GM18870 (cell line): ENCODE measurements around the gene RBFOX2.
A peak's percentile ranks its signal among the peaks of the same experiment; 100 is the strongest.
"Not testable (repeated sequence)": the region's sequence is repeated elsewhere in the genome, so short reads cannot be mapped to it uniquely, and the experiment has no call there.

ENCODE experiments used
- ATAC-seq: cut with Tn5 transposase; IDR thresholded peaks from one replicate; pipeline ENCODE4 v1.9.1; 2021; ENCODE audit warnings: moderate library complexity; ENCODE audit not compliant: unreplicated experiment

RBFOX2 gene

DNA sequence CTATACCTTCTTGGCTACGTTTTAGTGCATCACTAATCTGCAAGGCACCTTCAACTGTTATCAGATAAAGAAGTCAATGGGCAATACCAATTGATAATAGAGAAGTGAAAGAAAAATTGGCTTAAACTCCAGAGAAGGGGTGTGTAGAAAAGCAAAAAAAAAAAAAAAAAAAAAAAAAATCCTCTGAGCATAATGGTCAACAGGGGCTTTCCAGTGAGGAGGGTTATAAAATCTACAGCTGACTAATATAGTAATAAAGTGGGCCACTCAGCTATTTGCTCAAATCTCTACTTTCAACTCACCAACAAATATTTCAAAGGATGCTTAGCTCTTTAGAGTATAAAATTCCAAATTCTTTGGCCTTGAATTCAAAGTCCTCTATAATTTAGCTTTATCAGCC, 233.1 kb downstream of the RBFOX2 start:
- no peak for ATAC-seq

DNA sequence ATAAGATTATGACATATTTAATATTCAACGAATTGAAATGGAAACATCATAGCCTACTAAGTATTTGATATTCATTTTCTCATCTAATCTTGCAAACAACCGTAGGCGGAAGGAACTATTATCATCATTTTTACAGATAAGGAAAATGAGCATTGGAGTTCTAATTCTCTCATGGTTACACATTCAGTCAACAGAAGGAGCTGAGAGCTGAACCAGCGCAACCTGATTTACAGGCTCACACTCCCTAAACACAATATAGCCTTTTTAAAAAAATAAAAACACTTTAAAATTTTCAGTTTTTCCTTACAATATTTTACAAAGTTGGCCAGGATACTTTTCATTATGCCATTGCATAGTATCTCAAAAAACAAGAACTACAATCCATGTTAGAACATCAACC, 236.1 kb downstream of the RBFOX2 start:
- no peak for ATAC-seq

DNA sequence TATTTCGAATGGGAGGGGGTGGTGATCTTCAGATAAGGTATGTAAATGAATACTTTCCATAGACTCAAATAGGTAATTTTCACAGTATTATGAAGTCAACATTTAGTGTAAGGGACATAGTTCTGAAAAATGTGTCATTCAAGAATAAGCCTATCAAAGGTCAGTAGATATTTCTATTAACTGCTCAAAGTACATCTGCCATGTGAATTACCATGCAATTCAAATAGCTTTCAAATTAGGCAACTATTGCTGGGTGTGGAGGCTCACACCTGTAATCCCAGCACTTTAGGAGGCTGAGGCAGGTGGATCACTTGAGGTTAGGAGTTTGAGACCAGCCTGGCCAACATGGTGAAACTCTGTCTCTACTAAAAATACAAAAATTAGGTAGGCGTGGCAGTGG, 236.8 kb downstream of the RBFOX2 start:
- not testable (repeated sequence) for ATAC-seq

DNA sequence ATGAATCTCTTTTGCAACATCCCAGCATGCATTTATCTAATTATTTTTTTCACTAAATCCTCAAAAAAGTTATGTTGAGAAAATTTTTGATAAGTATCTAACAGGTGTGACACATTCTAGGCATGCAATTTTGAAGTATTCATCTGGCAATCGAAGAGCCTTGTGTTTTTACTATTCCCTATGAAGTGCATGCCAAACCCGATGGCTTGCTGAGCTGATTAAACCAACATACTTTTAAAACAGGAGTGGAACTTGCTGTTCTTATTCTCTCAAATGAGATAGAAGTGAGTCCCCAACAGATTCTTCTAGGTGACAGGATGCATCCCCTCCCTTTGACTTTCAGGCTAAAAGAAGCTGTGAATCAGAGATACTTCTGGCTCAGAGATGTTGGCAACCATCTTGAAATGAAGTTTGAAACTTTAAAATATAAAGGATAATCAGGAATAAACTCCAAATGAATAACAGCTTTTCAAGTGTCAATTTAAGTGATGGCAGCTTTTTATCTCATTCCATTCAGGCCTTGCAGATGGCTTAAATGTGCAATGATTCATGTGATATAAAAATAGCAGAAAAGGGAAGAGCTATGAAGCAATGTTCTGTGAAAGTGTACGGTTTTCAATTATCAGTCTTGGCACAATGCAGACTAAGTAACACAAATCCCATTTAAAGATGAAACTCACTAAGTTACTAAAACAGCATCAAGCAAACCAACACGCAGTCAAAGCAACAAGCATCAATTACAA, 243.3 kb downstream of the RBFOX2 start:
- ATAC-seq: no peak

DNA sequence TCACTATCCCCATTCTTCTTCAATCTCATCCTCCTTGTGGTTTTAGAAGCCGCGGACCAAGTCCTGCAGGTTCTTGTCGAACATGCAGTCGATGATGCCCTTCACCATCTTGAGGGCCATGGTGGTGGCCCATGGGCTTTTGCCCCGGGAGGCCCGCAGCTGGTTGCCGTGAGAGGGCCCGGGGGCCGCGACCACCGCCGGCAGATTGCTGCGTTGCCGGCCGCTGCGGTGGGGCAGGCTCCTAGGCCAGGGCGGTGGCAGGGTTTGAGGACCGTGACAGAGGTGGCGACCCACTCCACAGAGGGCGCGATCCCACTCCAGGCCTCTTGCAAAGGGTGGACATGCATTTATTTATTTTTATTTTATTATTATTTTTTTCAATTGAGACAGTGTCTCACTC, 244.0 kb downstream of the RBFOX2 start:
- no peak for ATAC-seq

DNA sequence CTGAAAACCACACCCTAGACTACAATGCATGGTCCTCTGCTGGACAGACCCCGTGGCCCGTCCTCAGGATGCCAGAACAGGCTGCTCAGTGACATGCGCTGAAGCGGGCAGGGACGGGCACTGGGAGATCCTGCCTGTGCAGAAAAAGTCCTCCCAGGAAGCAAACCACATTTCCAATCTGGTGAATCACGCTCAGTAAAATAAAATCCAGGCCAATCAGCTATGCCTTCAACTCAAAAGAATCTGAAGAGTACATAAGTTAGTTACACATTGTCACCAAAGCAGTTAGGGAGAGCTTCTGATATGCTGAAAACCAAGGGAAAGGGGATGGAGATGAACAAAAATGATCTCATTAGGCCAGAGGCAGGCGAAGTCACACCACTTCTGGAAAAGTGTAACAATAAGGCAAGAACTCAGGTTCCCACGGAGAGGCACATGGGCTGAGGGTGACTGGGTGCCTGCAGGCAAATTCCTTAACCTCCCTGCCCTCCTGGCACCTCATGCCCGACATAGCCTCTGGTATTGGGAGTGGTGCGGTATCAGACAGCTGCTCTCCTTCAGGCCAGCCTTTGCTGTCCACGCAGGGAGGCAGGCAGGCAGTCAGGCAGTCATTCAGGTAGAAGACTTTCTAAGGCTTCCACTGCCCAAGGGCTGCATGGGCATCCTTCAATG, 244.5 kb downstream of the RBFOX2 start:
- ATAC-seq: no peak

DNA sequence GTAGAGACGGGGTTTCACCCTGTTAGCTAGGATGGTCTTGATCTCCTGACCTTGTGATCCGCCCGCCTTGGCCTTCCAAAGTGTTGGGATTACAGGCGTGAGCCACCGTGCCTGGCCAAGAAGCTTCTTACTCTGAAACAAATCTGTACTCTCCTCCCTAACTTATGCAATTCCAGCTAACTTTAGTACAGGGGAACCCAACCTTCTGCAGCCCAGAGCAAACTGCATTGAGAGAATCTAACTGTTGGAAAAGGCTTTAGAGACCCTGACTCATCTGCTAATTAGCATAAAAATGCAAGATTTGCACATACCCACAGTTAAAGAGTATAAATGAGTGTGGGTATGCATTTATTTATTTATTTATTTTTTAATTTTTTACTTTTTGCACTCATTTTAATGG, 246.1 kb downstream of the RBFOX2 start:
- ATAC-seq: no peak

DNA sequence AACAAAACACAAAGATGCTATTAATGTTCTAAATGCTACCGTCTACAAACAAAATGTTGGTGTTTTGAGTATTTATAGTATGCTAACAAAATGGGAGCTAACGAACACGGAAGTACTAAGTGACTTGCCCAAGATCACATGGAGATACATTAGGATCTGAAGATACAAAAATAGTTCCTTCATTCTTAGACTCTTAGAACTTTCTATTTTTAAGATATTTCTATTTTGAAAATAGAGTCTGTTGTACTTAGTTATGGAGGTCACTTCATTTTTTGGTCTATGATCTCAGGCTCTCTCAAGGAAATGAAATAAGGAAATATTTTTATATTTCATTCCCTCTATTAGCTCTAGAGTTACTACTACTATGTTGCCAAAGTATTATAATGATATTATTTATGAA, 246.7 kb downstream of the RBFOX2 start:
- ATAC-seq: no peak

DNA sequence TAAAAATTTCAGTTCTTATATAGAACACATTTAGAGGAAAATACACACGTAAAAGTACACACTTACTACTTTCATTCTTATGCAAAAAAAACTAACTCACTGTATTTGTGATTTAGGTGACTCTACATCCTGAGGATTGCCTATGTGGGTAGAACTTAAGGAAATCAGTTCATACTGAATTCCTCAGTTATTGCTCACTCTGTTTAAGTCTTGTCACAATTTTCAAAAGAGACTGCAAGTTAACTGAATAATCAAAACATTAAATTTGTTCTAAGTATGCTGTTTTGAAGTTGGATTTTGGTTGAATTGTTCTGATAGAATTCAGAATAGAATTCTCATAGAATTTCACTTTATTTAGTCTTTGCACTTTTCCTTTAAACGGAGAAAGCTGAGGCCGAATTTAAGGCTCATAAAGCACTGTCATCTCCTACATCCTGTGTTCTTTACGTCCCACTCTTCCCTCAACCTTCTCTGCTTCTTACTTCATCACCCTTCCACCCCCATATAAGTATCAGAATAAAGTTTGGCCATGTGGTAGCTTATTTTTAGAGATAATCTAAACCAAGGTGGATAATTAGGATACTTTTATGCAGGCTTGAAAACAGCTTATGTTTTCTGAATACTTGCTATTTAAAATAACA, 251.2 kb downstream of the RBFOX2 start:
- no peak for ATAC-seq

DNA sequence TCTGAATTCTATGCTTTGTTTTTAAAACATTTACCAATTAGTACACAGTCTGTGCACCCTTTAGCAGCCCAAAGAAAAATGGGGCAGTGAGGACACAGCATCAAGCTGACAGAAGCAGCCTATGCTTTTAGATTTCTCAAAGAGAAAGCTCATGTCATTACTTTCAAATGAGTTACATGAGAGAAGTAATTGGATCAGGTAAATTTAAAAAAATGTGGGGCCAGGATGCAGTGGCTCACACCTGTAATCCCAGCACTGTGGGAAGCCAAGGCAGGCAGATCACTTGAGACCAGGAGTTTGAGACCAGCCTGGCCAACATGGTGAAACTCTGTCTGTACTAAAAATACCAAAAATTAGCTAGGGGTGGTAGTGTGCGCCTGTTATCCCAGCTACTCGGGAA, 253.3 kb downstream of the RBFOX2 start:
- no peak for ATAC-seq

DNA sequence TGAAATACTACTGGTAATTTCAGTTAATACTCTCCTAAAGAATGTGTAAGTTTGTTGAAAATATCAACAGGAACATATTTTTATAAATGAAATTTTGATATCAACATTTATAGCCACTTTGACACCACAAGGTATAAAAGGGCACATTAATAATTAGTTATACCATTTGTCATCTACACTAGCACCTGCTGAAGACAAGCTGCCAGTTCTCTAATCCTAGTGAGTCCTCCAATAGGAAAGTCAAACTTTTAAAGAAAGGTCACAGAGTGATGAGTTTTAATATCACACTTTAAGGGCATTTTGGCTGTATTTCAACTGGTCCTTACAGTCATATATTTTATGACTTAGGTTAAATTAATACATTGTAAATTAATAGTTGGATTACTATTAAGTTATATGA, 258.6 kb downstream of the RBFOX2 start:
- ATAC-seq: no peak

DNA sequence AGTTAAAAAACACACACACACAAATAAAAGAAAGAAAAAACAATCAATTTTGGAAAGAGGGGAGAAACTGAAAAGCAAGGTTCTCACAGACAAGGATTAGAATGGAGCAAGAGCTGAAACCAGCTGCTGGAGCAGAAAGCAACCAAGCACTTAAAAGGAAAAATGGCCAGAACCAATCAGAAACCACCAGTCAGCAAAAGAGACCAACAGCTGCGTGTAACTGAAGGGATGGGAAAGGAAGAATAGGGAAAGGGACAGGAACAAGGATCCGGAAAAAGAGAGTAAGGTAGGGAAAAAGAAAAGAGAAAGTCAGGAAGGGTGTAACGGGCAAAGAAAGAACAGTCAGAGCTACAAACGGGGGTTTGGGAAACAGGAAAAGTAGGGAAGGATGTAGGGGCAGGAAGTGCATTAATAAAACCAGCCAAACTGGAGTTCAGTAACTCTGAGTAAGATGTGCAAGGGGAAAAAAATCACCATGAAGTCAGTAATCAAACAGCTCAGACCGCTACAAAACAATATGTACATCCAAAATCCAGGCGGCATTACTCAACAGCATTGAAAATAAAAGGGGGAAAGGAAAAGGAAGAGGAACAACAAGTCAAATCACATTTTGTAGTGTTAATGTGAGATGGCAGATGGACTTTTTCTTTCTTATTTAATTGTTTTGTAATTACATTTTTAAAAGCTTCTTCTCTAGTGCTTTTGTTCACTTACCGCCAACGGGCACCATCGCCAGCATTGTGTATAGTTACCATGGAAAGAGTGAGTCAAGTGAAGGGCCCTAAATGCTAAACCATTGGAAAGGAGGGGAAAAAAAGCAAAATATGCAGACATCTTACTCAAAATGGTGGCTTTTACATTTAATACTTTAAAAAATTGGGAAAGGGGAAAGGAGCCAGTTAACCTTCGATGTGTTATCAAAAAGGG, 261.7 kb downstream of the RBFOX2 start:
- ATAC-seq: no peak

DNA sequence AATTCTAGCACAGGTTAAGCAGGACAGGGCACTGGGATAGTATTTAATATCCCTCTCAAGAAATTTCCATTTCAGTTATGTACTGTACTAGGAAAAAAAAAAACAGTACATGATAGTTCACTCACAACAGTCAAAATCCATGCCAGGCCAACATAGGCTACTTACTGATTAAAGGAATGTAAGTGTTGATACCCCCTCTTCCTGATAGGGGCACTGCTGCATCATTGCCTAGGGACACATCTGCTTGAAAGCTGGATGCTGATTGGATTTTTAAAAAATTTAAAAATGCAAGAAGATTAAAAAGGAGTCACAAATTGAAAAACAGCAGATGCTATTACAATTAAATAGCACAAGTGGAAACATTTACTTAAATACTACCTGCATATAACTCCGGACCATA, 267.6 kb downstream of the RBFOX2 start:
- no peak for ATAC-seq

DNA sequence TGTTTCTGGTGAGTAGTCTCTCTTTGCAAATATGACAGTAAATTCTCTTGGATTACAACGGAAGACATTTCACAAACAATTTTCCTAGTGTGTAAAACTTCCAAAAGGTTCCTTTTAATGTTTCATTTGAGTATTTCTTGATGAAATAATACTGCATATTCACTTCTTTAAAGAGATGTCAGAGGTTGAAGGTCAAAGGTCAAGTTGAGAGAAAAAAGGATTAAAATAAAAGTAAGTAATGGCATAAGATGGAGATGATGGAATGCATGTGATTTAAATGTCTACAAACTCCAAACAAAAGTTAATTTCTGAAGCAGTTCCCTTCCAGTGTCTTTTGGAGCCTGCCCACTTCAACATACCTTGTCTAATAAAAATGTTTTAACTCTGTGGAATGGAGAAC, 270.2 kb downstream of the RBFOX2 start:
- no peak for ATAC-seq

DNA sequence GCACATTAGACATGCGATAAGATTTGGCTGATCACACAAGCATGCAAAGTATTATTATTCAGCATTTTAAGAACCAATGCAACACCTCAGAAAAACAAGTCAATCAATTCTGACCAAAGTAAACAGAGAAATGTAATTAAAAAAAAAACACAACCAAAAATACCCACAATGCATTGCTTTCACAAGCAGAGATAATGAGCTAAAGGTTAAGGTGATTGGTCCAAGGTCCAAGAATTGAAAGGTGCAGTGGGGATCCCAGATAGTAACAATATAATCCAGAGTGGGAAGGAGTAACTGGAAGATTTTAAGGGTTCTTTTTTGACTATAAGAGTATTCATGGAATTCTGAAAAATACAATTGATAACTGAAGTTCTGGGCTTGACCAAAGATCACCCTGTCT, 271.9 kb downstream of the RBFOX2 start:
- ATAC-seq: no peak

DNA sequence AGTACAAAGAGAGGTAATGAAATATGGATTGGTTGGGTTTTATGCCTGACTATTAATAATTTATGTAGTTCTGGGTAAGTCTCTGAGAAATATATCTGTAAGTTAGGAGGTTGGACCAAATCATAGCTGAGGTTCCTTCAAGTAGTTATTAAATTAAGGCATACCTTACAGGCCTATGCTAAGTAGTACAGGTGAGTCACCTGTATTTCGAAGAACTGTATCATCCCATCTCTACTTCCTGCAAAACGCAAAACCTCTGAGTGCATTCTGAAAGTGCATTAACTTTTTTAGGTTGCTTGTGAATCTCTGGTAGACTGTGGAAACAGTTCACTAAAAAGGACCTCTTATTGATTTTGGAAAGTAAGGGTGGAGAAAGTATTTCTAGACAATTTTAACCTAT, 273.9 kb downstream of the RBFOX2 start:
- no peak for ATAC-seq

DNA sequence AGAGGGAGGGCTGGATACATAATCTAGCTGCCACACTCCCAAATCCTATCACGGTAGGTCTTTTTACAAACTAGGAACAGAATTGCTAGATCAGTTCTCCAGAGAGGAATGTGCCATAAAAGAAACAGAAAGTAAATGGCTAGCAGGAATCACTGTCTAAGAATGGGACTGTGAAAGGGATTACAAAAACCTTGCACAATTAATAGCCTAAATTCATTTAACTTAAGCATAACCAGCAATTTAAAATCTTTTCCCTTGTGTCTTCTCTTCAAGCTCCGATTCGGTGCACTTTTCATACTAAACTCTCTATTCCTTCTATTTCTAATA, 275.8 kb downstream of the RBFOX2 start:
- no peak for ATAC-seq

DNA sequence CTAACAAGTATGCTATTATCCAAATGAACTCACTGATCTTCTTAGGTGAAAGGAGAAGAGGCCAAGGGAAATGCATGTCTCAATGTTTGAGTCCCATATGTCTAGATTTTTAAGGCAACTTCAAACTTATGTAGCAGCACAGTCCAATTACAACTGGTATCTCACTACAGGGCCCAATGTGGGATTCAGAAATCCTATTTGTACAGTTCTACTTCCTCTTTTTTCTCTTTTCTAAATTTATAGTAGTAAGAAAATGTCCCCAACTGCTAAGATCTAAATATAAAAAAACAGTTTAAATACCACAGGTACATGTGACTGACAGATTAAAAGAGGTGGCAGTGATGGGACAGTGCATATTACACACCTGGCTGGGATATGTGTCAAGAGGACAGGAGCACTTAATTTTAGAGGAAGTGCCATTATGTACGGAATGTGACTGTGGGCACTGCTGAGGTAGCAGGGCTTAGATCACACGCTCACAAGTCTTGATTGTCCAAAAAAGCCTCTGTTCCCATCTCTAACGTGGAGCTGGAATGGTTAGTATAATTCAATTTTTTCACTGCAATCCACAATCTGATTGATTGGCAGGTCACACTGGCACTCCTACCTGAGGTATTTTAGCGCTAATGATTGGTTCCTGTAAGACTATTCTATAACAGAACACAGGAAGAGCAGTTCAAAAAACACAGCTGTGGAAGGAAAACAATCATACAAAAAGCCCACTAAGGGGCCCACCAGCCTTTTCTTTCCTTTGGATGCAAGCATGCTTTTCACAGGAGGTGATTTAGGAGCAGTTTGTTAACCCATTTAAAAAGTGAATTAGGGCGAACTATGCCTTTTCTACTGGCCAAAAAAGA, 276.4 kb downstream of the RBFOX2 start:
- ATAC-seq: no peak

DNA sequence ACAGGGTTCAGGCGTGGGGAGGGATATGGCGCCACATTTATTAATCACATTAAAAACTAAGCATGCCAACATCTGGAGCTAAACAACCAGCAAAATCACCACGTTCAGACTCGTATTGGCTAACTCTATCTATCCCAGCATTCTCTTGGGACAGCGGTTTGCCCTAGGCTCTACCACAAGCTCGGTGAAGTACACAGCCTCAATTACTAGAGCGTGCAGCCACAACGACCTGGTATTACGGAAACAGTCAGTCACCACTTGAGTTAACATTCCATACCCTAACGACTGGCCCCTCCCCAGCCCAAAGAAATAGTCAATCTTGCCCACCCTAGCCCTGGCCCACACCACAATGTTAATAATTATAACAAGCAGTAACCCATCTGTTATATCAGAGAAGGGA, 278.8 kb downstream of the RBFOX2 start:
- peak; percentile 81 for ATAC-seq

DNA sequence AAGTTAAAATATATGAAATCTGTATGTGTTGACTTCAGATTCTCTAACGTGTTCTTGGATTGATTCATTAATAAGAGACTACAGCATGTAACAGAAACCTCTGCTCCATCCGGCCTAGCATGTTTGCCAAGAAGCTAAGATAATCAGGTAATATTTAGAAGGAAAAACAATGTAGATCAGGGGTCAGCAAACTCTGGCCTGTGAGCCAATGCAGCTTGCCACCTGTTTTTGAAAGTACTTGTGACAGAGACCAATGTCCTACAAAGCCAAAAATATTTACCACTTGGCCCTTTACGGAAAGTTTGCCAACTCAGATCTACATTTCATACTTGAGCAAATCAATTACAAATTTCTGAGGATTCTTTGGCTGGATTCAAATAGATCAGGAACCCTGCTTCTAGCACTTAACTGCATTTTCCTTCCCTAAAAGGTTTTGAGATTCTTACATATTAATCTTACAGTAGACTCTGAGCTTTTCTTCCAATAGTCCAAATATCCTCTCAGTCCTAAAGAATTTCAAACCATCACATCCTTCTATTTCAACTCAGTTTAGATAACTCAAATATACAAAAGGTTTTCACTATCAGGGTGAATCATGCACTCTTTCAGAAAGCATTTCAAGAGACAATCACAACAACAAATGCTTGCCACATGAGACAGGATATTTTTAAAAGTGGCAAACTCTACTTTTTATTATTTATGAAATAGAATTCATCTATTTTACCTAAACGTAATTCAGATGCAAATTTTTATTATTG, 281.5 kb downstream of the RBFOX2 start:
- no peak for ATAC-seq
